SK-N-SH (cell line): ENCODE results near the gene ZP2. TPM values are rescaled to one million over a fixed set of nuclear protein-coding genes. Genes with fewer than 3 reads are reported as not detected.

Source experiments
- CTCF ChIA-PET: fragments of 300-600, 350-600 bp; formaldehyde crosslinking; extraction: SDS; loops from one replicate; lab custom pipeline; 2021; lab: Yijun Ruan, JAX
- POLR2A ChIA-PET: fragments of 350-600 bp; sonication (Branson Sonifier 250); formaldehyde crosslinking; extraction: SDS; loops from one replicate; lab custom pipeline; 2020; ENCODE audit warnings: antibody characterized with exemption, inconsistent platforms; lab: Yijun Ruan, JAX
- DNase-seq: peaks from one replicate; pipeline ENCODE4 v3.0.0; 2012
- H2AFZ ChIP-seq: fragments of 200-600 bp; sonication (generic); 2 replicates; pipeline ENCODE4 v1.8.1; 2016; ENCODE audit warnings: antibody characterized with exemption, mild to moderate bottlenecking, low read depth
- H3F3A ChIP-seq: fragments of 200-600 bp; sonication (generic); replicated peaks from 2 replicates; pipeline ENCODE3; 2016; ENCODE audit warnings: antibody characterized with exemption, mild to moderate bottlenecking; ENCODE audit not compliant: insufficient read depth
- H3K27ac ChIP-seq, 2 experiments: fragments of 200-500 bp in 1 of 2; fragments of 200-600 bp in 1 of 2; sonication (Bioruptor generic) in 1 of 2; sonication (generic), shearing (Covaris generic) in 1 of 2; 2 replicates each; pipeline versions ENCODE4 v1.5.1 to v1.6.1; 2014 to 2016; ENCODE audit warnings: low read depth in 2 of 2, inconsistent platforms in 1 of 2, low read length in 1 of 2, mild to moderate bottlenecking in 1 of 2, mixed read lengths in 1 of 2
- H3K27me3 ChIP-seq: fragments of 200-600 bp; sonication (generic), shearing (Covaris generic); 2 replicates; pipeline ENCODE4 v1.6.1; 2016; ENCODE audit warnings: mixed run types; ENCODE audit not compliant: insufficient read depth
- H3K36me3 ChIP-seq, 2 experiments: fragments of 200-500 bp in 1 of 2; fragments of 200-600 bp in 1 of 2; sonication (Bioruptor generic) in 1 of 2; sonication (generic) in 1 of 2; replicated peaks in 1 of 2; 2 replicates each; pipeline versions ENCODE3 to v1.5.1; 2014 to 2016; ENCODE audit warnings: low read length in 1 of 2, mild to moderate bottlenecking in 1 of 2; ENCODE audit not compliant: insufficient read depth in 2 of 2, control insufficient read depth in 1 of 2
- H3K4me1 ChIP-seq, 2 experiments: fragments of 200-500 bp in 1 of 2; fragments of 200-600 bp in 1 of 2; sonication (Bioruptor generic) in 1 of 2; sonication (generic), shearing (Covaris generic) in 1 of 2; 2 replicates each; pipeline versions ENCODE4 v1.5.1 to v1.6.1; 2014 to 2016; ENCODE audit warnings: low read depth in 1 of 2, low read length in 1 of 2, mixed run types in 1 of 2; ENCODE audit not compliant: insufficient read depth in 2 of 2, control insufficient read depth in 1 of 2
- H3K4me2 ChIP-seq: fragments of 200-600 bp; sonication (generic), shearing (Covaris generic); 2 replicates; pipeline ENCODE4 v1.6.1; 2017; ENCODE audit warnings: mixed run types
- H3K4me3 ChIP-seq, 2 experiments: fragments of 200-500 bp in 1 of 2; fragments of 200-600 bp in 1 of 2; sonication (Bioruptor generic) in 1 of 2; sonication (generic), shearing (Covaris generic) in 1 of 2; 2 replicates each; pipeline versions ENCODE4 v1.5.1 to v1.8.1; 2014 to 2016; ENCODE audit warnings: low read depth in 2 of 2, inconsistent platforms in 1 of 2, low read length in 1 of 2, mild to moderate bottlenecking in 1 of 2, mixed read lengths in 1 of 2, moderate library complexity in 1 of 2
- H3K79me2 ChIP-seq: fragments of 200-600 bp; sonication (generic); 2 replicates; pipeline ENCODE4 v1.8.1; 2017; ENCODE audit warnings: mild to moderate bottlenecking; ENCODE audit not compliant: insufficient read depth
- H3K9ac ChIP-seq: fragments of 200-600 bp; sonication (generic); 2 replicates; pipeline ENCODE4 v1.6.1; 2017; ENCODE audit warnings: mixed run types
- H3K9me2 ChIP-seq: fragments of 200-600 bp; sonication (generic); 2 replicates; pipeline ENCODE4 v1.6.1; 2017; ENCODE audit warnings: mixed run types
- H3K9me3 ChIP-seq: fragments of 200-600 bp; sonication (generic); 2 replicates; pipeline ENCODE4 v1.6.1; 2017; ENCODE audit warnings: mixed run types, mild to moderate bottlenecking, moderate library complexity
- H4K20me1 ChIP-seq: fragments of 200-600 bp; sonication (generic); 2 replicates; pipeline ENCODE4 v1.6.1; 2017; ENCODE audit warnings: mild to moderate bottlenecking, mixed run types; ENCODE audit not compliant: insufficient read depth
- CTCF ChIP-seq: fragments of 200-600 bp; sonication (generic); IDR thresholded peaks from 2 replicates; pipeline ENCODE4 v1.6.1; 2017; ENCODE audit warnings: antibody characterized with exemption, mild to moderate bottlenecking, moderate library complexity
- ELF1 ChIP-seq: IDR thresholded peaks from 2 replicates; pipeline ENCODE4 v1.4.0; 2012
- EZH2phosphoT487 ChIP-seq: fragments of 200-600 bp; sonication (generic); IDR thresholded peaks from 2 replicates; pipeline ENCODE4 v1.6.1; 2017; ENCODE audit warnings: low read depth, mixed run types, mild to moderate bottlenecking, antibody characterized with exemption, moderate library complexity, borderline replicate concordance
- FOXM1 ChIP-seq: IDR thresholded peaks from 2 replicates; pipeline ENCODE4 v1.4.0; 2012; ENCODE audit warnings: low read depth, mild to moderate bottlenecking
- GATA2 ChIP-seq: sonication (generic); formaldehyde crosslinking; IDR thresholded peaks from 2 replicates; pipeline ENCODE4 v1.5.0; 2020; ENCODE audit warnings: mild to moderate bottlenecking, missing genetic modification reagents
- JUND ChIP-seq: IDR thresholded peaks from 2 replicates; pipeline ENCODE4 v1.4.0; 2012
- MEF2A ChIP-seq: IDR thresholded peaks from 2 replicates; pipeline ENCODE4 v1.4.0; 2012; ENCODE audit warnings: low read depth, borderline replicate concordance
- MXI1 ChIP-seq: IDR thresholded peaks from 2 replicates; pipeline ENCODE4 v1.6.1; 2012; ENCODE audit warnings: mild to moderate bottlenecking, low read depth, low read length, improper control_type of control experiment
- NFIC ChIP-seq: IDR thresholded peaks from 2 replicates; pipeline ENCODE4 v1.4.0; 2012; ENCODE audit warnings: borderline replicate concordance
- NRF1 ChIP-seq: IDR thresholded peaks from 2 replicates; pipeline ENCODE4 v1.6.1; 2012; ENCODE audit warnings: low read depth, mild to moderate bottlenecking, low read length
- RAD21 ChIP-seq: IDR thresholded peaks from 2 replicates; pipeline ENCODE4 v1.6.1; 2012; ENCODE audit warnings: mild to moderate bottlenecking, low read length
- RCOR1 ChIP-seq: fragments of 150-350 bp; IDR thresholded peaks from 2 replicates; pipeline ENCODE4 v1.6.1; 2017; ENCODE audit warnings: antibody characterized with exemption, low read length
- RXRA ChIP-seq: IDR thresholded peaks from 2 replicates; pipeline ENCODE4 v1.4.0; 2012; ENCODE audit warnings: low read depth, mild to moderate bottlenecking, borderline replicate concordance
- SMC3 ChIP-seq: IDR thresholded peaks from 2 replicates; pipeline ENCODE4 v1.6.1; 2012; ENCODE audit warnings: low read depth, low read length, improper control_type of control experiment
- TCF12 ChIP-seq: IDR thresholded peaks from 2 replicates; pipeline ENCODE4 v1.4.0; 2012
- USF2 ChIP-seq: fragments of 150-350 bp; IDR thresholded peaks from 2 replicates; pipeline ENCODE4 v1.6.1; 2017; ENCODE audit warnings: antibody characterized with exemption, low read length, low read depth, borderline replicate concordance
- WGBS: methylation state at CpG from one replicate; pipeline ENCODE4 v1.1.6; 2017; ENCODE audit warnings: low lambda C conversion rate; 5-methylcytosine and 5-hydroxymethylcytosine counted together
- polyA plus RNA-seq, 3 experiments: library from polyadenylated mRNA; depleted of rRNA; stranded (reverse); fragments of >200 nt; gene quantifications; 2 replicates each; pipeline ENCODE4 v1.2.3, GENCODE V29; 2012
- TF ChIP-seq, protein P1 (sequence below): IDR thresholded peaks from 2 replicates; pipeline ENCODE4 v1.4.0; 2012; ENCODE audit warnings: low read depth, borderline replicate concordance
- TF ChIP-seq, protein P2 (sequence below): IDR thresholded peaks from 2 replicates; pipeline ENCODE4 v1.4.0; 2012; ENCODE audit warnings: low read depth, borderline replicate concordance

Gene ZP2
- polyA plus RNA-seq, 1 of the 3 experiments (the other 2 are of a cell fraction), result not detected

DNA sequence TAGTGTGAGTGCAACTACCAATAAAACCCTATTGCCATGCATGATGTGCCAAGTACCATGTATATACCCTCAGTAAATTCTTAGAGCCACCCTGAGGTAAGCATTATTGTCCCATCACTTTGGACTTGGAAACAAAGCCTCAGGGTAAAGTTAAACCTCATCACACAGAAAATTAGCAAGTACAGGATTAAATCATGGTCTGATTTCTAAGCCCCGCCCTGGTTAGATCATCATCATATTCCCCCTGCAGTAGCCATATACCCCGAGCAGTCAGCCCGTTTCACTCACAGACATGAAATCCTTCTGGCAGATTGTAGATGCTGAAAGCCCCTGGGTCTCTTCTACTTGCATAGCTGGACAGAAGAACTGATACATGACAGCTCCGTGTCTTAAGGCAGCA, 4.8 kb downstream of the ZP2 start:
- Histone ChIP-seq H3K4me1 (peaks cover 0 to 5% of the 10 kb centered on the region in 2 experiments; a peak in 2 of 4 replicates), H3K9me3 (no peaks in the 10 kb centered on the region), H3K4me2 (no peak overlapping the region), H3K9me2 (no peaks in the 10 kb centered on the region; the same call in 1 of the 2 replicates), H3K9ac (no peak overlapping the region), H3F3A (no peaks in the 10 kb centered on the region), H3K79me2 (no peaks in the 10 kb centered on the region), H3K27me3 (0 out of 2 replicates have a peak, but pooled peaks cover 7% of the 10 kb centered on the region), H3K4me3 (no peak overlapping the region), H2AFZ (no peak overlapping the region), H3K27ac (no peak overlapping the region), H4K20me1 (no peaks in the 10 kb centered on the region), H3K36me3 (no peaks in the 10 kb centered on the region)
- 52% methylated on average over 4 of the region's 4 CpGs for WGBS
- POLR2A ChIA-PET, result no interaction called here
- TF ChIP-seq RAD21 (no peak), RXRA (no peak), JUND (no peak), MEF2A (no peak), SMC3 (no peak), MXI1 (no peak), TCF12 (no peak), NFIC (no peak), CTCF (no peak), NRF1 (no peak)
- TF ChIP-seq, protein P1, sequence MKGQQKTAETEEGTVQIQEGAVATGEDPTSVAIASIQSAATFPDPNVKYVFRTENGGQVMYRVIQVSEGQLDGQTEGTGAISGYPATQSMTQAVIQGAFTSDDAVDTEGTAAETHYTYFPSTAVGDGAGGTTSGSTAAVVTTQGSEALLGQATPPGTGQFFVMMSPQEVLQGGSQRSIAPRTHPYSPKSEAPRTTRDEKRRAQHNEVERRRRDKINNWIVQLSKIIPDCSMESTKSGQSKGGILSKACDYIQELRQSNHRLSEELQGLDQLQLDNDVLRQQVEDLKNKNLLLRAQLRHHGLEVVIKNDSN, result no peak
- TF ChIP-seq, protein P2, sequence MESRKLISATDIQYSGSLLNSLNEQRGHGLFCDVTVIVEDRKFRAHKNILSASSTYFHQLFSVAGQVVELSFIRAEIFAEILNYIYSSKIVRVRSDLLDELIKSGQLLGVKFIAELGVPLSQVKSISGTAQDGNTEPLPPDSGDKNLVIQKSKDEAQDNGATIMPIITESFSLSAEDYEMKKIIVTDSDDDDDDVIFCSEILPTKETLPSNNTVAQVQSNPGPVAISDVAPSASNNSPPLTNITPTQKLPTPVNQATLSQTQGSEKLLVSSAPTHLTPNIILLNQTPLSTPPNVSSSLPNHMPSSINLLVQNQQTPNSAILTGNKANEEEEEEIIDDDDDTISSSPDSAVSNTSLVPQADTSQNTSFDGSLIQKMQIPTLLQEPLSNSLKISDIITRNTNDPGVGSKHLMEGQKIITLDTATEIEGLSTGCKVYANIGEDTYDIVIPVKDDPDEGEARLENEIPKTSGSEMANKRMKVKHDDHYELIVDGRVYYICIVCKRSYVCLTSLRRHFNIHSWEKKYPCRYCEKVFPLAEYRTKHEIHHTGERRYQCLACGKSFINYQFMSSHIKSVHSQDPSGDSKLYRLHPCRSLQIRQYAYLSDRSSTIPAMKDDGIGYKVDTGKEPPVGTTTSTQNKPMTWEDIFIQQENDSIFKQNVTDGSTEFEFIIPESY, result no peak
- CTCF ChIA-PET, result interaction anchor here (1.4 kb wide), 1 partner anchor 72 kb away, joined by 4 read pairs; the partner anchor contains the start of gene CRYM
- DNase-seq, result no peak

DNA sequence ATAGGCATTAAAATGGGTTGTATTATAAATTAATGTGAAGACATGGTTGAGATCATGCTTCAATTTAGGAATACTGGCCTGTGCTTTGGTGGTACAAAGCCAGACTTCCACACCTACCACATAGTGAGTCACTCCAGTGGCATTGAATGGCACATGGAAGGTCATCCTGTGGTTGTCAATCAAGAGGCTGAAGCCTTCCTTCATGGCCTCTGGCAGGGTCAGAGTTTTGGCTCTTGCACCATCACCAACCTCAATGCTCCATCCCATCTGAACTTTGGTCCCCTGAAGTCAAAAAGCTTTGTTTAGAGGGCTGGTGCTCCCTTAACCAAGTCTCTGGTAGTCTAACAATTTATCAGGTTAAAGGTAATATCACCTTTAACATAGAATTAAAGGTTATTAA, 6.1 kb downstream of the ZP2 start:
- Histone ChIP-seq H3F3A (no peaks in the 10 kb centered on the region), H4K20me1 (no peaks in the 10 kb centered on the region), H3K9me3 (no peaks in the 10 kb centered on the region), H3K4me1 (peaks cover 0 to 5% of the 10 kb centered on the region in 2 experiments; a peak in 2 of 4 replicates), H3K36me3 (no peaks in the 10 kb centered on the region), H3K4me2 (no peak overlapping the region), H3K9me2 (no peaks in the 10 kb centered on the region; the same call in 1 of the 2 replicates), H3K27ac (no peak overlapping the region), H3K4me3 (no peak overlapping the region), H2AFZ (no peak overlapping the region), H3K27me3 (0 out of 2 replicates have a peak, but pooled peaks cover 7% of the 10 kb centered on the region), H3K9ac (no peak overlapping the region), H3K79me2 (no peaks in the 10 kb centered on the region)
- ChIA-PET CTCF (no interaction called here), POLR2A (no interaction called here)
- TF ChIP-seq CTCF (no peak), JUND (no peak), SMC3 (no peak), FOXM1 (no peak), USF2 (no peak), RCOR1 (no peak), RXRA (no peak), EZH2phosphoT487 (no peak), ELF1 (no peak), GATA2 (no peak)
- DNase-seq, result no peak
